HFFc6 (cell line): ENCODE data around the gene CPT1B. TPM values are rescaled to one million over a fixed set of nuclear protein-coding genes. Genes with fewer than 3 reads are reported as not detected.
"Not testable (repeated sequence)": the region's sequence is repeated elsewhere in the genome, so short reads cannot be mapped to it uniquely, and the experiment has no call there.

Experiments
- DNase-seq: peaks from one replicate; pipeline ENCODE4 v3.0.0-alpha.2; 2018
- H3K27ac Mint-ChIP-seq: 2 replicates; pipeline ENCODE4 v1.8.0; 2020; ENCODE audit warnings: mild to moderate bottlenecking, mixed read lengths
- H3K27me3 Mint-ChIP-seq: 2 replicates; pipeline ENCODE4 v1.8.0; 2021; ENCODE audit warnings: mild to moderate bottlenecking, moderate library complexity, mixed read lengths; ENCODE audit not compliant: insufficient read depth
- H3K36me3 Mint-ChIP-seq: 2 replicates; pipeline ENCODE4 v1.8.0; 2021; ENCODE audit warnings: low read depth, mixed read lengths
- H3K4me1 Mint-ChIP-seq: 2 replicates; pipeline ENCODE4 v1.8.0; 2020; ENCODE audit warnings: low read depth, mixed read lengths
- H3K4me3 Mint-ChIP-seq: 2 replicates; pipeline ENCODE4 v1.8.0; 2020; ENCODE audit warnings: mild to moderate bottlenecking, moderate library complexity, mixed read lengths
- H3K9me3 Mint-ChIP-seq: 2 replicates; pipeline ENCODE4 v1.8.0; 2020; ENCODE audit warnings: mild to moderate bottlenecking, mixed read lengths
- CTCF ChIP-seq: fragments of 200-600 bp; sonication (generic); IDR thresholded peaks from 2 replicates; pipeline ENCODE4 v1.5.0; 2021; ENCODE audit warnings: antibody characterized with exemption, mild to moderate bottlenecking
- total RNA-seq, 6 experiments: library from RNA; stranded (reverse); fragmentation: NEBNext Ultra II Directional; extraction: Animal tissue kit (Norgen Biotek cat#: 25700); gene quantifications; 2 replicates in 1 of 6; 3 replicates in 5 of 6; pipeline ENCODE4 v1.2.3, GENCODE V29; 2021

The CPT1B gene
- total RNA-seq, 6 experiments from 2014 or later, result 0.82 to 3.0 (median 1.5) TPM

- H3K27ac Mint-ChIP-seq, result no peak overlapping the region
- no peaks in the 10 kb centered on the region for H3K36me3 Mint-ChIP-seq
- no peaks in the 10 kb centered on the region for H3K4me1 Mint-ChIP-seq
- TF ChIP-seq CTCF, result no peak
- H3K4me3 Mint-ChIP-seq, result no peak overlapping the region
- no peaks in the 10 kb centered on the region for H3K9me3 Mint-ChIP-seq
- DNase-seq, result no peak
- H3K27me3 Mint-ChIP-seq, result peaks cover 43% of the 10 kb centered on the region
Observed at GRCh38 chr22:50610041-50610451, 31.8 kb upstream of the CPT1B start.

GRCh38 chr22:50609599-50609998, 31.4 kb upstream of the CPT1B start:
- Mint-ChIP-seq H3K9me3 (no peaks in the 10 kb centered on the region), H3K4me3 (no peak overlapping the region), H3K27me3 (peaks cover 43% of the 10 kb centered on the region), H3K36me3 (no peaks in the 10 kb centered on the region), H3K4me1 (no peaks in the 10 kb centered on the region), H3K27ac (no peak overlapping the region)
- DNase-seq, result no peak
- no peak for TF ChIP-seq CTCF

GRCh38 chr22:50608996-50609395, 30.8 kb upstream of the CPT1B start:
- Mint-ChIP-seq H3K9me3 (no peaks in the 10 kb centered on the region), H3K4me1 (no peaks in the 10 kb centered on the region), H3K4me3 (no peak overlapping the region), H3K27ac (no peak overlapping the region), H3K36me3 (no peaks in the 10 kb centered on the region), H3K27me3 (peaks cover 43% of the 10 kb centered on the region)
- no peak for DNase-seq
- TF ChIP-seq CTCF, result no peak

- not testable (repeated sequence) for DNase-seq, H3K9me3 Mint-ChIP-seq, H3K27ac Mint-ChIP-seq, H3K36me3 Mint-ChIP-seq, H3K4me3 Mint-ChIP-seq, H3K4me1 Mint-ChIP-seq
- peaks cover 42% of the 10 kb centered on the region for H3K27me3 Mint-ChIP-seq
Observed at GRCh38 chr22:50608058-50608840, 30.0 kb upstream of the CPT1B start.

- no peak for DNase-seq
- no peak for TF ChIP-seq CTCF
- H3K4me1 Mint-ChIP-seq, result no peaks in the 10 kb centered on the region
- no peak overlapping the region for H3K4me3 Mint-ChIP-seq
- peaks cover 47% of the 10 kb centered on the region for H3K27me3 Mint-ChIP-seq
- no peaks in the 10 kb centered on the region for H3K9me3 Mint-ChIP-seq
- H3K27ac Mint-ChIP-seq, result no peak overlapping the region
- no peaks in the 10 kb centered on the region for H3K36me3 Mint-ChIP-seq
Observed at GRCh38 chr22:50607659-50608020, 29.4 kb upstream of the CPT1B start.

- H3K4me3 Mint-ChIP-seq, result no peak overlapping the region
Observed at GRCh38 chr22:50606946-50607658, 28.9 kb upstream of the CPT1B start.

More at GRCh38 chr22:50606946-50607658, 28.9 kb upstream of the CPT1B start:
- peaks cover 49% of the 10 kb centered on the region for H3K27me3 Mint-ChIP-seq
- no peak overlapping the region for H3K27ac Mint-ChIP-seq
- no peaks in the 10 kb centered on the region for H3K9me3 Mint-ChIP-seq
- no peak for DNase-seq
- H3K36me3 Mint-ChIP-seq, result no peaks in the 10 kb centered on the region
- H3K4me1 Mint-ChIP-seq, result no peaks in the 10 kb centered on the region; the same call in 1 of the 2 replicates
- no peak for TF ChIP-seq CTCF
